WTC11 (cell line): ENCODE results near the gene FBXL7.

Experiments used
- KAT7 ChIP-seq: sonication (generic); formaldehyde crosslinking; IDR thresholded peaks from 2 replicates; pipeline ENCODE4 v1.8.1; 2023; ENCODE audit warnings: missing genetic modification reagents, mild to moderate bottlenecking, borderline replicate concordance
- SMAD3 ChIP-seq: sonication (generic); formaldehyde crosslinking; IDR thresholded peaks from 2 replicates; pipeline ENCODE4 v1.8.0; 2022; ENCODE audit warnings: missing genetic modification reagents, mild to moderate bottlenecking, borderline replicate concordance
- SMAD4 ChIP-seq: sonication (generic); formaldehyde crosslinking; IDR thresholded peaks from 2 replicates; pipeline ENCODE4 v1.8.0; 2022; ENCODE audit warnings: mild to moderate bottlenecking, missing genetic modification reagents
- TP53 ChIP-seq: sonication (generic); formaldehyde crosslinking; IDR thresholded peaks from 2 replicates; pipeline ENCODE4 v1.8.1; 2023; ENCODE audit warnings: mild to moderate bottlenecking, missing genetic modification reagents
- ZNF121 ChIP-seq: sonication (generic); formaldehyde crosslinking; IDR thresholded peaks from 2 replicates; pipeline ENCODE4 v1.8.0; 2023; ENCODE audit warnings: missing genetic modification reagents
- ZNF416 ChIP-seq: fragments of 250-450 bp; sonication (Bioruptor Pico); IDR thresholded peaks from 2 replicates; pipeline ENCODE4 v1.9.0; 2021; ENCODE audit warnings: mild to moderate bottlenecking, inconsistent platforms
- TF ChIP-seq, protein P1 (sequence below): fragments of 200-600 bp; IDR thresholded peaks from 2 replicates; pipeline ENCODE4 v1.8.0; 2022; ENCODE audit warnings: antibody characterized with exemption
- TF ChIP-seq, protein P2 (sequence below): sonication (generic); formaldehyde crosslinking; IDR thresholded peaks from 2 replicates; pipeline ENCODE4 v1.8.1; 2023; ENCODE audit warnings: mild to moderate bottlenecking, missing genetic modification reagents, moderate library complexity
- TF ChIP-seq, protein P3 (sequence below): sonication (generic); formaldehyde crosslinking; IDR thresholded peaks from 2 replicates; pipeline ENCODE4 v1.8.0; 2022; ENCODE audit warnings: mild to moderate bottlenecking, missing genetic modification reagents
- TF ChIP-seq, protein P4 (sequence below): sonication (generic); formaldehyde crosslinking; IDR thresholded peaks from 2 replicates; pipeline ENCODE4 v1.8.0; 2022; ENCODE audit warnings: missing genetic modification reagents
- TF ChIP-seq, protein P5 (sequence below): sonication (generic); formaldehyde crosslinking; conservative IDR thresholded peaks from 2 replicates; pipeline ENCODE4 v1.8.1; 2023; ENCODE audit warnings: mild to moderate bottlenecking, low read depth, missing genetic modification reagents, moderate library complexity
- TF ChIP-seq, protein P6 (sequence below): sonication (generic); formaldehyde crosslinking; IDR thresholded peaks from 2 replicates; pipeline ENCODE4 v1.8.0; 2023; ENCODE audit warnings: mild to moderate bottlenecking, missing genetic modification reagents

DNA sequence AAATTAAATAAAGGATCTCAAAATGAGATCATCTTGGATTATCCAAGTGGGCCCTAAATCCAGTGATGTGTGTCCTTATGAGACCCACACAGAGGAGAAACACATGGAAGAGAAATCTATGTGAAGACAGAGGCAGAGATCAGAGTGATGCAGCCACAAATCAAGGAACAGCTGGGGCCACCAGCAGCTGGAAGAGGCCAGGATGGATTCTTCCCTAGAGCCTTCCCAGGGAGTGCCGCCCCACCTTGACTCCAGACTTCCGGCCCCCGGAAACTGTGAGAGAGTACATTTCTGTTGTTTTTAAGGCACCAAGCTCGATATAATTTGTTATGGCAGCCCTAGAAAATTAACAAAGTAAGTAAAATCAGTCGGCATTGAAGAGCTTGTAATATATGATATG lies 286.9 kb downstream of the FBXL7 start:
- TF ChIP-seq, protein P1, sequence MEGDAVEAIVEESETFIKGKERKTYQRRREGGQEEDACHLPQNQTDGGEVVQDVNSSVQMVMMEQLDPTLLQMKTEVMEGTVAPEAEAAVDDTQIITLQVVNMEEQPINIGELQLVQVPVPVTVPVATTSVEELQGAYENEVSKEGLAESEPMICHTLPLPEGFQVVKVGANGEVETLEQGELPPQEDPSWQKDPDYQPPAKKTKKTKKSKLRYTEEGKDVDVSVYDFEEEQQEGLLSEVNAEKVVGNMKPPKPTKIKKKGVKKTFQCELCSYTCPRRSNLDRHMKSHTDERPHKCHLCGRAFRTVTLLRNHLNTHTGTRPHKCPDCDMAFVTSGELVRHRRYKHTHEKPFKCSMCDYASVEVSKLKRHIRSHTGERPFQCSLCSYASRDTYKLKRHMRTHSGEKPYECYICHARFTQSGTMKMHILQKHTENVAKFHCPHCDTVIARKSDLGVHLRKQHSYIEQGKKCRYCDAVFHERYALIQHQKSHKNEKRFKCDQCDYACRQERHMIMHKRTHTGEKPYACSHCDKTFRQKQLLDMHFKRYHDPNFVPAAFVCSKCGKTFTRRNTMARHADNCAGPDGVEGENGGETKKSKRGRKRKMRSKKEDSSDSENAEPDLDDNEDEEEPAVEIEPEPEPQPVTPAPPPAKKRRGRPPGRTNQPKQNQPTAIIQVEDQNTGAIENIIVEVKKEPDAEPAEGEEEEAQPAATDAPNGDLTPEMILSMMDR = no peak
- TF ChIP-seq ZNF416 (CRISPR knock-in tag) (no peak), ZNF121 (CRISPR knock-in tag) (no peak), SMAD4 (CRISPR knock-in tag) (no peak), KAT7 (CRISPR knock-in tag) (no peak), SMAD3 (CRISPR knock-in tag) (no peak), TP53 (CRISPR knock-in tag) (no peak)
- TF ChIP-seq, protein P2, sequence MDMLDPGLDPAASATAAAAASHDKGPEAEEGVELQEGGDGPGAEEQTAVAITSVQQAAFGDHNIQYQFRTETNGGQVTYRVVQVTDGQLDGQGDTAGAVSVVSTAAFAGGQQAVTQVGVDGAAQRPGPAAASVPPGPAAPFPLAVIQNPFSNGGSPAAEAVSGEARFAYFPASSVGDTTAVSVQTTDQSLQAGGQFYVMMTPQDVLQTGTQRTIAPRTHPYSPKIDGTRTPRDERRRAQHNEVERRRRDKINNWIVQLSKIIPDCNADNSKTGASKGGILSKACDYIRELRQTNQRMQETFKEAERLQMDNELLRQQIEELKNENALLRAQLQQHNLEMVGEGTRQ (CRISPR knock-in tag) = no peak
- TF ChIP-seq, protein P3, sequence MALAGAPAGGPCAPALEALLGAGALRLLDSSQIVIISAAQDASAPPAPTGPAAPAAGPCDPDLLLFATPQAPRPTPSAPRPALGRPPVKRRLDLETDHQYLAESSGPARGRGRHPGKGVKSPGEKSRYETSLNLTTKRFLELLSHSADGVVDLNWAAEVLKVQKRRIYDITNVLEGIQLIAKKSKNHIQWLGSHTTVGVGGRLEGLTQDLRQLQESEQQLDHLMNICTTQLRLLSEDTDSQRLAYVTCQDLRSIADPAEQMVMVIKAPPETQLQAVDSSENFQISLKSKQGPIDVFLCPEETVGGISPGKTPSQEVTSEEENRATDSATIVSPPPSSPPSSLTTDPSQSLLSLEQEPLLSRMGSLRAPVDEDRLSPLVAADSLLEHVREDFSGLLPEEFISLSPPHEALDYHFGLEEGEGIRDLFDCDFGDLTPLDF = no peak
- TF ChIP-seq, protein P4, sequence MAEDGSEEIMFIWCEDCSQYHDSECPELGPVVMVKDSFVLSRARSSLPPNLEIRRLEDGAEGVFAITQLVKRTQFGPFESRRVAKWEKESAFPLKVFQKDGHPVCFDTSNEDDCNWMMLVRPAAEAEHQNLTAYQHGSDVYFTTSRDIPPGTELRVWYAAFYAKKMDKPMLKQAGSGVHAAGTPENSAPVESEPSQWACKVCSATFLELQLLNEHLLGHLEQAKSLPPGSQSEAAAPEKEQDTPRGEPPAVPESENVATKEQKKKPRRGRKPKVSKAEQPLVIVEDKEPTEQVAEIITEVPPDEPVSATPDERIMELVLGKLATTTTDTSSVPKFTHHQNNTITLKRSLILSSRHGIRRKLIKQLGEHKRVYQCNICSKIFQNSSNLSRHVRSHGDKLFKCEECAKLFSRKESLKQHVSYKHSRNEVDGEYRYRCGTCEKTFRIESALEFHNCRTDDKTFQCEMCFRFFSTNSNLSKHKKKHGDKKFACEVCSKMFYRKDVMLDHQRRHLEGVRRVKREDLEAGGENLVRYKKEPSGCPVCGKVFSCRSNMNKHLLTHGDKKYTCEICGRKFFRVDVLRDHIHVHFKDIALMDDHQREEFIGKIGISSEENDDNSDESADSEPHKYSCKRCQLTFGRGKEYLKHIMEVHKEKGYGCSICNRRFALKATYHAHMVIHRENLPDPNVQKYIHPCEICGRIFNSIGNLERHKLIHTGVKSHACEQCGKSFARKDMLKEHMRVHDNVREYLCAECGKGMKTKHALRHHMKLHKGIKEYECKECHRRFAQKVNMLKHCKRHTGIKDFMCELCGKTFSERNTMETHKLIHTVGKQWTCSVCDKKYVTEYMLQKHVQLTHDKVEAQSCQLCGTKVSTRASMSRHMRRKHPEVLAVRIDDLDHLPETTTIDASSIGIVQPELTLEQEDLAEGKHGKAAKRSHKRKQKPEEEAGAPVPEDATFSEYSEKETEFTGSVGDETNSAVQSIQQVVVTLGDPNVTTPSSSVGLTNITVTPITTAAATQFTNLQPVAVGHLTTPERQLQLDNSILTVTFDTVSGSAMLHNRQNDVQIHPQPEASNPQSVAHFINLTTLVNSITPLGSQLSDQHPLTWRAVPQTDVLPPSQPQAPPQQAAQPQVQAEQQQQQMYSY (CRISPR knock-in tag) = no peak
- TF ChIP-seq, protein P5, sequence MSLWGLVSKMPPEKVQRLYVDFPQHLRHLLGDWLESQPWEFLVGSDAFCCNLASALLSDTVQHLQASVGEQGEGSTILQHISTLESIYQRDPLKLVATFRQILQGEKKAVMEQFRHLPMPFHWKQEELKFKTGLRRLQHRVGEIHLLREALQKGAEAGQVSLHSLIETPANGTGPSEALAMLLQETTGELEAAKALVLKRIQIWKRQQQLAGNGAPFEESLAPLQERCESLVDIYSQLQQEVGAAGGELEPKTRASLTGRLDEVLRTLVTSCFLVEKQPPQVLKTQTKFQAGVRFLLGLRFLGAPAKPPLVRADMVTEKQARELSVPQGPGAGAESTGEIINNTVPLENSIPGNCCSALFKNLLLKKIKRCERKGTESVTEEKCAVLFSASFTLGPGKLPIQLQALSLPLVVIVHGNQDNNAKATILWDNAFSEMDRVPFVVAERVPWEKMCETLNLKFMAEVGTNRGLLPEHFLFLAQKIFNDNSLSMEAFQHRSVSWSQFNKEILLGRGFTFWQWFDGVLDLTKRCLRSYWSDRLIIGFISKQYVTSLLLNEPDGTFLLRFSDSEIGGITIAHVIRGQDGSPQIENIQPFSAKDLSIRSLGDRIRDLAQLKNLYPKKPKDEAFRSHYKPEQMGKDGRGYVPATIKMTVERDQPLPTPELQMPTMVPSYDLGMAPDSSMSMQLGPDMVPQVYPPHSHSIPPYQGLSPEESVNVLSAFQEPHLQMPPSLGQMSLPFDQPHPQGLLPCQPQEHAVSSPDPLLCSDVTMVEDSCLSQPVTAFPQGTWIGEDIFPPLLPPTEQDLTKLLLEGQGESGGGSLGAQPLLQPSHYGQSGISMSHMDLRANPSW (CRISPR knock-in tag) = no peak
- TF ChIP-seq, protein P6, sequence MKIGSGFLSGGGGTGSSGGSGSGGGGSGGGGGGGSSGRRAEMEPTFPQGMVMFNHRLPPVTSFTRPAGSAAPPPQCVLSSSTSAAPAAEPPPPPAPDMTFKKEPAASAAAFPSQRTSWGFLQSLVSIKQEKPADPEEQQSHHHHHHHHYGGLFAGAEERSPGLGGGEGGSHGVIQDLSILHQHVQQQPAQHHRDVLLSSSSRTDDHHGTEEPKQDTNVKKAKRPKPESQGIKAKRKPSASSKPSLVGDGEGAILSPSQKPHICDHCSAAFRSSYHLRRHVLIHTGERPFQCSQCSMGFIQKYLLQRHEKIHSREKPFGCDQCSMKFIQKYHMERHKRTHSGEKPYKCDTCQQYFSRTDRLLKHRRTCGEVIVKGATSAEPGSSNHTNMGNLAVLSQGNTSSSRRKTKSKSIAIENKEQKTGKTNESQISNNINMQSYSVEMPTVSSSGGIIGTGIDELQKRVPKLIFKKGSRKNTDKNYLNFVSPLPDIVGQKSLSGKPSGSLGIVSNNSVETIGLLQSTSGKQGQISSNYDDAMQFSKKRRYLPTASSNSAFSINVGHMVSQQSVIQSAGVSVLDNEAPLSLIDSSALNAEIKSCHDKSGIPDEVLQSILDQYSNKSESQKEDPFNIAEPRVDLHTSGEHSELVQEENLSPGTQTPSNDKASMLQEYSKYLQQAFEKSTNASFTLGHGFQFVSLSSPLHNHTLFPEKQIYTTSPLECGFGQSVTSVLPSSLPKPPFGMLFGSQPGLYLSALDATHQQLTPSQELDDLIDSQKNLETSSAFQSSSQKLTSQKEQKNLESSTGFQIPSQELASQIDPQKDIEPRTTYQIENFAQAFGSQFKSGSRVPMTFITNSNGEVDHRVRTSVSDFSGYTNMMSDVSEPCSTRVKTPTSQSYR (CRISPR knock-in tag) = no peak
